Prostate gland (tissue), 2 donors: ENCODE data around the gene CSTF3. TPM values are rescaled to one million over a fixed set of nuclear protein-coding genes. Genes with fewer than 3 reads are reported as not detected.
"Not testable (repeated sequence)": the region's sequence is repeated elsewhere in the genome, so short reads cannot be mapped to it uniquely, and the experiment has no call there.

Source experiments
- DNase-seq: peaks from one replicate; pipeline ENCODE4 v3.0.0-alpha.2; 2019; ENCODE audit warnings: low spot score
- H3K27ac ChIP-seq, 2 donors: fragments of 200-600 bp; sonication (generic); 2 replicates each; pipeline ENCODE4 v1.5.1; 2017 to 2019
- H3K27me3 ChIP-seq: fragments of 200-600 bp; sonication (generic); replicated peaks from 2 replicates; pipeline ENCODE4 v1.5.1; 2019; ENCODE audit not compliant: insufficient read depth
- H3K36me3 ChIP-seq, 2 donors: fragments of 200-600 bp; sonication (generic); 1 replicate in 1 of 2; 2 replicates in 1 of 2; pipeline versions ENCODE4 v1.5.1 to v1.8.1; 2017 to 2019
- H3K4me1 ChIP-seq: fragments of 200-600 bp; sonication (generic); replicated peaks from 2 replicates; pipeline ENCODE4 v1.5.1; 2019
- H3K4me3 ChIP-seq, 2 donors: fragments of 200-600 bp; sonication (generic); 2 replicates each; pipeline ENCODE4 v1.5.1; 2017 to 2019
- H3K9me3 ChIP-seq: fragments of 200-600 bp; sonication (generic); 2 replicates; pipeline ENCODE4 v1.5.1; 2017
- POLR2A ChIP-seq: fragments of 450-650 bp; IDR thresholded peaks from one replicate; pipeline ENCODE4 v1.6.1; 2016; ENCODE audit warnings: antibody characterized with exemption, mild to moderate bottlenecking
- POLR2AphosphoS5 ChIP-seq: sonication (generic); formaldehyde crosslinking; IDR thresholded peaks from one replicate; pipeline ENCODE4 v1.6.1; 2017; ENCODE audit warnings: antibody characterized with exemption
- WGBS: methylation state at CpG from one replicate; pipeline ENCODE4 v1.1.5; 2018; 5-methylcytosine and 5-hydroxymethylcytosine counted together
- intact Hi-C: fragments of 100-400 bp; cut with DNase I; formaldehyde crosslinking; loops from one replicate; pipeline ENCODE4 v1.14.2; 2022
- total RNA-seq, 2 donors: library from RNA; depleted of rRNA; stranded (reverse); fragments of >200 nt; gene quantifications; one replicate each; pipeline ENCODE4 v1.1.0, GENCODE V29; 2016
- TF ChIP-seq, protein P1 (sequence below), 4 experiments: fragments of 200-600 bp in 2 of 4; fragments of 450-650 bp in 2 of 4; sonication (generic) in 2 of 4; IDR thresholded peaks; 1 replicate in 3 of 4; 2 replicates in 1 of 4; pipeline ENCODE4 v1.5.1; 2016 to 2019; ENCODE audit warnings: antibody characterized with exemption in 4 of 4, mild to moderate bottlenecking in 2 of 4, moderate library complexity in 2 of 4

CSTF3 gene
- total RNA-seq, 2 donors from 2014 or later, result 12.5 to 13.3 TPM

DNA sequence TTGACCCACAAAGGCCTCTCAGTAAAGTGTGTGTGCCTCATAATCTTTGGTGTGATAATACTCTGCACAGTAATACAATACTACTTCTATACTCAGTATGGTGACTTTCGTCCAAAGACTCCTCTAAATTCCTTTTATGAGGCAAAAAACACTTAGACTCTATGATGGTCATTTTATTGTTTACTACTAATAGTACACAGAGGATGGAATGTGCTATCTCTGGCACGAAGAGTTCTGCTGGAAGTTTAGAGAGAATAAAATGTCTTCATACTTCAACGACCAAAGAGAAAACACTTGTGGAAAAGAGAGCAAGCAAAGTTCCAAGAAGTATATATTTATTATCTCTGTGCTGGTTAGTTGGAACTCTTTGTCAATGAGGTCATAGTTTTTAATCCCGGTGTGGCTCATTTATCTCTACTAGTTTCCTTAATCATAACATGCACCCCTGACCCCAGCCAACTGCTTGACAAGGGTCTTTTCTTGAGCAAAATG is 7.5 kb upstream of the CSTF3 start:
- no peak overlapping the region for H3K4me3 ChIP-seq
- no peak for TF ChIP-seq POLR2A
- TF ChIP-seq, protein P1, sequence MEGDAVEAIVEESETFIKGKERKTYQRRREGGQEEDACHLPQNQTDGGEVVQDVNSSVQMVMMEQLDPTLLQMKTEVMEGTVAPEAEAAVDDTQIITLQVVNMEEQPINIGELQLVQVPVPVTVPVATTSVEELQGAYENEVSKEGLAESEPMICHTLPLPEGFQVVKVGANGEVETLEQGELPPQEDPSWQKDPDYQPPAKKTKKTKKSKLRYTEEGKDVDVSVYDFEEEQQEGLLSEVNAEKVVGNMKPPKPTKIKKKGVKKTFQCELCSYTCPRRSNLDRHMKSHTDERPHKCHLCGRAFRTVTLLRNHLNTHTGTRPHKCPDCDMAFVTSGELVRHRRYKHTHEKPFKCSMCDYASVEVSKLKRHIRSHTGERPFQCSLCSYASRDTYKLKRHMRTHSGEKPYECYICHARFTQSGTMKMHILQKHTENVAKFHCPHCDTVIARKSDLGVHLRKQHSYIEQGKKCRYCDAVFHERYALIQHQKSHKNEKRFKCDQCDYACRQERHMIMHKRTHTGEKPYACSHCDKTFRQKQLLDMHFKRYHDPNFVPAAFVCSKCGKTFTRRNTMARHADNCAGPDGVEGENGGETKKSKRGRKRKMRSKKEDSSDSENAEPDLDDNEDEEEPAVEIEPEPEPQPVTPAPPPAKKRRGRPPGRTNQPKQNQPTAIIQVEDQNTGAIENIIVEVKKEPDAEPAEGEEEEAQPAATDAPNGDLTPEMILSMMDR (IDR thresholded peaks at IDR 0.05), result no peak
- TF ChIP-seq POLR2AphosphoS5, result no peak
- no peaks in the 10 kb centered on the region for H3K9me3 ChIP-seq
- intact Hi-C loops, result loop anchor here (10.0 kb wide), 1 partner anchor 516 kb away; no protein-coding TSS in a partner anchor
- H3K4me1 ChIP-seq, result no peaks in the 10 kb centered on the region
- H3K27me3 ChIP-seq, result no peaks in the 10 kb centered on the region
- WGBS, result 31% methylated on average over 4 of the region's 4 CpGs
- no peak for DNase-seq
- H3K27ac ChIP-seq, result no peak overlapping the region
- no peaks in the 10 kb centered on the region for H3K36me3 ChIP-seq

DNA sequence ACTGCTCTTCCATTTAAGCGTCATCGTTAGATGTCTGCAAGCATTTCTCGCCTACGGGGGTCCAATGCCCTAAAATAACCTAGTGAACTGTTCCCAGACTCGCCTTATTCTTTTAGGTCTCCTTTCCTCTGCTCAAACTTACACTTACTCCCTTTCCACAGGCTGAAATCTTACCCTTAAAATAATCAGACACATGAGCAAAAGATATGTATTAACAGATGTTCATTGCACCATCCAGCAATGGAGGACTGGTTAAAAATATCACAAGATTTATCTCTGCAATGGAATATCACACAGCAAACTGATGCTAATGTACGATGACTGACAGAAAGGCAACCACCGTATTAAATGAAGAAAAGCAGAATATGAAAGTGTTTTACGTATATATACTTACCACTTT is 1.6 kb upstream of the CSTF3 start:
- intact Hi-C loops, result loop anchor here (5.0 to 10.0 kb wide), 3 partner anchors 94 to 574 kb away; partner anchors contain the start of genes CD59 and HIPK3
- Histone ChIP-seq H3K27me3 (no peaks in the 10 kb centered on the region), H3K36me3 (no peaks in the 10 kb centered on the region), H3K4me3 (no peak overlapping the region), H3K9me3 (no peaks in the 10 kb centered on the region), H3K4me1 (no peaks in the 10 kb centered on the region), H3K27ac (no peak overlapping the region)
- TF ChIP-seq, protein P1 (IDR thresholded peaks at IDR 0.05), result no peak
- no peak for TF ChIP-seq POLR2AphosphoS5
- no peak for TF ChIP-seq POLR2A
- 95% methylated on average over 8 of the region's 8 CpGs for WGBS
- DNase-seq, result no peak

DNA sequence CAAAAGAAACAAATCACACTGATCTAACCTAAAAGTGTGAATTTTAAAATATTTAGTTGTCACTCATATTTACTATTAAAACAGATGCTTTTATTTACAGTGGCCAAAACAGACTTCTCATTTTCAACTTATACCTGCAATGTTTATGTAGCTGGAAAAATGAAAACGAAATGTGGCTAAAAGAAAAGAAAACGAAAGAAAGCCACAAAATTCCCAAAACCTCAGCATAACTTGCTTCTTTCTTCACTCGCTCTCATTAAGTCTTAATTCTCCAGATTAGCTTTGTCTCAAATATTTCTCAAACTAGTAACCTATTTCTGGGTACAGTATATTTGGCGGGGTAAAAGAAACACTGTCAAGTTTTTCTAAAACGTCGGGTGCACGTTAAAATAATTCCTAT is 693 bp downstream of the CSTF3 start:
- TF ChIP-seq, protein P1 (IDR thresholded peaks at IDR 0.05), result no peak
- TF ChIP-seq POLR2AphosphoS5 (no peak), POLR2A (no peak)
- peak overlapping the region; percentile 79 to 83 for H3K27ac ChIP-seq
- no peaks in the 10 kb centered on the region for H3K27me3 ChIP-seq
- no peak for DNase-seq
- WGBS, result under 1% methylated on average over 7 of the region's 7 CpGs
- no peaks in the 10 kb centered on the region for H3K4me1 ChIP-seq
- no peaks in the 10 kb centered on the region for H3K9me3 ChIP-seq
- peak overlapping the region; percentile 55 to 74 for H3K4me3 ChIP-seq
- H3K36me3 ChIP-seq, result no peaks in the 10 kb centered on the region
- intact Hi-C loops, result loop anchor here (5.0 to 10.0 kb wide), 3 partner anchors 97 to 577 kb away; partner anchors contain the start of genes CD59 and HIPK3

DNA sequence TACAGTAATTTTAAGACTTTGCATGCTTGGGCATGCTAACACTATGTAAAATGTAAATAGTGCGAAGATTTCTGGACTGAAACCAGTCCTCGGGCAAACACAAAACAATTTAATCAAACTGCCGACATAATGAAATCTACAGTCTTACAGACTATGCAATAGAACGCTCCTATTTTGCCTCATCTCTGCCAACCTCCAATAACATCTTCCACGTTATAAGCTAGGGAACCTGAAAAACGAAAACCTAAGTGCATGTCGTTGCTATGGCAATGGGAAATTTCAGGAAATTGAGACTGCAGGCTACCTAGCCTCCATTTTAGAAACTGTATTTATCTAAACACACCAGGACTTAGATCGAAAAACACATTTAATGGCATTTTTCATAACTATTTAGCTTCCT is 1.1 kb downstream of the CSTF3 start:
- 13% methylated on average over 8 of the region's 8 CpGs for WGBS
- Histone ChIP-seq H3K4me3 (peak overlapping the region; percentile 55 to 74), H3K9me3 (no peaks in the 10 kb centered on the region), H3K4me1 (no peaks in the 10 kb centered on the region), H3K36me3 (no peaks in the 10 kb centered on the region), H3K27me3 (no peaks in the 10 kb centered on the region), H3K27ac (peak overlapping the region in 1 of 2 donors; percentile 79)
- TF ChIP-seq POLR2AphosphoS5, result no peak
- TF ChIP-seq, protein P1 (IDR thresholded peaks at IDR 0.05), result no peak
- TF ChIP-seq POLR2A, result no peak
- no peak for DNase-seq
- intact Hi-C loops, result loop anchor here (5.0 to 10.0 kb wide), 3 partner anchors 97 to 577 kb away; partner anchors contain the start of genes CD59 and HIPK3

DNA sequence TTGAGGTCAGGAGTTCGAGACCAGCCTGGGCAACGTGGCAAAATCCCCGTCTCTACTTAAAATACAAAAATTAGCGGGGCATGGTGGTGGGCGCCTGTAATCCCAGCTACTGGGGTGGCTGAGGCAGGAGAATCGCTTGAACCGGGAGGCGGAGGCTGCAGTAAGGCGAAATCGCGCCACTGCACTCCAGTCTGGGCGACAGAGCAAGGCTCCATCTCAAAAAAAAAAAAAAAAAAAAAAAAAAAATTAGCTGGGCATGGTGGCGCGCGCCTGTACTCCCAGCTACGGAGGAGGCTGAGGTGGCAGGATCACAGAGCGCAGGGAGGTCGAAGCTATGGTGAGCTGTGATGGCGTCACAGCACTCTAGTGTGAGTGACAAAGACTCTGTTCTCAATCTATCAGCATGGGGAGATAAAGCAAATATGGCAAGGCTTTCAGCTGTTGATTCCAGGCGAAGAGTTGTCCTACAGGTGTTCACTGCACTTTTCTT is 1.9 kb downstream of the CSTF3 start:
- H3K4me1 ChIP-seq, H3K9me3 ChIP-seq, intact Hi-C loops, H3K4me3 ChIP-seq, H3K27ac ChIP-seq, H3K27me3 ChIP-seq, H3K36me3 ChIP-seq, DNase-seq: not testable (repeated sequence)
- WGBS, result 89% methylated on average over 20 of the region's 20 CpGs
